PC-3 (cell line): ENCODE results near the gene CYBRD1.

Experiments
- EZH2 ChIP-seq: fragments of 300-600 bp; sonication (generic); IDR thresholded peaks from one replicate; pipeline ENCODE4 v1.6.1; 2017; ENCODE audit warnings: antibody characterized with exemption, mild to moderate bottlenecking, low read length; ENCODE audit not compliant: unreplicated experiment
- EZH2phosphoT487 ChIP-seq: fragments of 300-600 bp; sonication (generic); IDR thresholded peaks from 2 replicates; pipeline ENCODE4 v1.6.1; 2018; ENCODE audit warnings: mild to moderate bottlenecking, antibody characterized with exemption, low read length, borderline replicate concordance
- TF ChIP-seq, protein P1 (sequence below): fragments of 300-600 bp; sonication (generic); conservative IDR thresholded peaks from 2 replicates; pipeline ENCODE4 v1.5.1; 2017; ENCODE audit warnings: antibody characterized with exemption, low read depth, mild to moderate bottlenecking, low read length

DNA sequence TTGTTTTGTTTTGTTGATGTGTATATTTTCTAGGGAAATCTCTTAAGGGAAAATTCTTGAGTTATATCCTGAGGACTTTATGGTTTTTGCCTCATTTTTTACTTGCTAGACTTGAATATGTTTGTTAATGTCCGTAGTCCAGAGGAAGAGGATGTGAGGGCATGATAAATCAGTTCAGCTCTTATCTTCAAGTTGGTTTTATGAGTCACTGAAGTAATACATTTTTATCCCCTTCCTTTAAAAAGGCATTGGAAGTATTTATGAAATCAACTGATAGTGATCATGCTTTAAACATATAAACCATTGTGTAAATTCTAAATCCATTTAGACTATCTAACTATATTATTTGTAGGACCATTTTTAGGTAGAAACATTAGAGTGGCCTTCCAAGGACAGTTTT is 43.9 kb upstream of the CYBRD1 start:
- TF ChIP-seq, protein P1, sequence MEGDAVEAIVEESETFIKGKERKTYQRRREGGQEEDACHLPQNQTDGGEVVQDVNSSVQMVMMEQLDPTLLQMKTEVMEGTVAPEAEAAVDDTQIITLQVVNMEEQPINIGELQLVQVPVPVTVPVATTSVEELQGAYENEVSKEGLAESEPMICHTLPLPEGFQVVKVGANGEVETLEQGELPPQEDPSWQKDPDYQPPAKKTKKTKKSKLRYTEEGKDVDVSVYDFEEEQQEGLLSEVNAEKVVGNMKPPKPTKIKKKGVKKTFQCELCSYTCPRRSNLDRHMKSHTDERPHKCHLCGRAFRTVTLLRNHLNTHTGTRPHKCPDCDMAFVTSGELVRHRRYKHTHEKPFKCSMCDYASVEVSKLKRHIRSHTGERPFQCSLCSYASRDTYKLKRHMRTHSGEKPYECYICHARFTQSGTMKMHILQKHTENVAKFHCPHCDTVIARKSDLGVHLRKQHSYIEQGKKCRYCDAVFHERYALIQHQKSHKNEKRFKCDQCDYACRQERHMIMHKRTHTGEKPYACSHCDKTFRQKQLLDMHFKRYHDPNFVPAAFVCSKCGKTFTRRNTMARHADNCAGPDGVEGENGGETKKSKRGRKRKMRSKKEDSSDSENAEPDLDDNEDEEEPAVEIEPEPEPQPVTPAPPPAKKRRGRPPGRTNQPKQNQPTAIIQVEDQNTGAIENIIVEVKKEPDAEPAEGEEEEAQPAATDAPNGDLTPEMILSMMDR = no peak
- TF ChIP-seq EZH2phosphoT487 (no peak), EZH2 (no peak)
